ENCODE measurements around the gene LSM7. TPM values are rescaled to one million over a fixed set of nuclear protein-coding genes. Genes with fewer than 3 reads are reported as not detected.

LSM7 gene
- total RNA-seq, 4 donors from 2014 or later, result 59.8 to 152 (median 109) TPM

GRCh38 chr19:2333027-2333806 is 4.8 kb upstream of the LSM7 start:
- Histone ChIP-seq H3K27me3 (no peaks in the 10 kb centered on the region), H3K27ac (peak overlapping the region; percentile 88 to 98 (median 90)), H3K36me3 (peaks cover 0 to 16% (median 0%) of the 10 kb centered on the region in 3 donors), H3K9me3 (no peaks in the 10 kb centered on the region), H3K4me1 (peaks cover 0 to 56% (median 29%) of the 10 kb centered on the region in 4 donors), H3K4me3 (peak overlapping the region in 2 of 4 donors; percentile 10 to 22)
- no peak for TF ChIP-seq CTCF (IDR thresholded peaks at IDR 0.05)
- no peak for TF ChIP-seq POLR2A (IDR thresholded peaks at IDR 0.05)
- DNase-seq, result peak in 1 of 3 donors; percentile 83

- TF ChIP-seq POLR2A (IDR thresholded peaks at IDR 0.05) (no peak), CTCF (IDR thresholded peaks at IDR 0.05) (no peak)
- no peaks in the 10 kb centered on the region for H3K9me3 ChIP-seq
- no peaks in the 10 kb centered on the region for H3K27me3 ChIP-seq
- peaks cover 0 to 58% (median 32%) of the 10 kb centered on the region in 4 donors for H3K4me1 ChIP-seq
- peak overlapping the region in 2 of 4 donors; percentile 8 to 31 for H3K4me3 ChIP-seq
- peak; percentile 74 to 92 (median 90) for DNase-seq
- peaks cover 0 to 13% (median 0%) of the 10 kb centered on the region in 3 donors for H3K36me3 ChIP-seq
- H3K27ac ChIP-seq, result peak overlapping the region; percentile 88 to 98 (median 90)
Observed at GRCh38 chr19:2332341-2333026, 4.1 kb upstream of the LSM7 start.

DNA sequence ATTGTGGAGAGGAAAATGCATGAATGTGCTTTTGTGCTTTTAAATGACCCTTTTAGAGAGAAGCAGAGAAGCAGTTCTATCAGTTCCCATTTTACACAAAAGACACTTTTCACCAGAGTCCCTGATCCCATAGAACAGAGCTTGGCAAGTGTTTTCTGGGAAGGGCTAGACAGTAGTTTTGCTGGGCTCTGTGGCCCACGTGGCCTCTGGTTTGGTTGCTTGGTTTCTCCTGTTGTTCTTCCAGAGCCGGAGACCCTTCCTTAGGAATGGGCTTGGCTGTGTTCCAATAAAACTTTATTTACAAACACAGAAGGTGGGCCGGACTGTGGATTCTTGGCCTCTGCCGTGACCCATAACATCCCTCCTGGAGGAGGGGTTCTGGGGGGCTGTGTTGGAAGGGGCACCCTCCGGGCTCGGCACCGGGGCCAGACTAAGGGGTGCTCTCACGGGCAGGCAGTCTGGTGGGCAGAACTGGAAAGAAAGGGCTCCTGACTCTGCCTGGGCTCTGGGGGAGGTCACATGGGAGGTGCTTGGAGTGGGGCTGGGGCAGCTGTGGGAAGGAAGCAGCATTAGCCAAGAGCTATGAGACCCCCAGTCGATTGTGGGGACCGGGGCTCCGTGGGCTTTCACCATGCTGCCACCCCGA is 3.3 kb upstream of the LSM7 start:
- no peak for DNase-seq
- Histone ChIP-seq H3K4me3 (peak overlapping the region in 3 of 4 donors; percentile 31 to 87 (median 35)), H3K27ac (peak overlapping the region; percentile 88 to 98 (median 90)), H3K27me3 (no peaks in the 10 kb centered on the region), H3K4me1 (peaks cover 0 to 66% (median 39%) of the 10 kb centered on the region in 4 donors), H3K9me3 (no peaks in the 10 kb centered on the region), H3K36me3 (peaks cover 0 to 7% (median 0%) of the 10 kb centered on the region in 3 donors)
- no peak for TF ChIP-seq POLR2A (IDR thresholded peaks at IDR 0.05)
- TF ChIP-seq CTCF (IDR thresholded peaks at IDR 0.05), result no peak

DNA sequence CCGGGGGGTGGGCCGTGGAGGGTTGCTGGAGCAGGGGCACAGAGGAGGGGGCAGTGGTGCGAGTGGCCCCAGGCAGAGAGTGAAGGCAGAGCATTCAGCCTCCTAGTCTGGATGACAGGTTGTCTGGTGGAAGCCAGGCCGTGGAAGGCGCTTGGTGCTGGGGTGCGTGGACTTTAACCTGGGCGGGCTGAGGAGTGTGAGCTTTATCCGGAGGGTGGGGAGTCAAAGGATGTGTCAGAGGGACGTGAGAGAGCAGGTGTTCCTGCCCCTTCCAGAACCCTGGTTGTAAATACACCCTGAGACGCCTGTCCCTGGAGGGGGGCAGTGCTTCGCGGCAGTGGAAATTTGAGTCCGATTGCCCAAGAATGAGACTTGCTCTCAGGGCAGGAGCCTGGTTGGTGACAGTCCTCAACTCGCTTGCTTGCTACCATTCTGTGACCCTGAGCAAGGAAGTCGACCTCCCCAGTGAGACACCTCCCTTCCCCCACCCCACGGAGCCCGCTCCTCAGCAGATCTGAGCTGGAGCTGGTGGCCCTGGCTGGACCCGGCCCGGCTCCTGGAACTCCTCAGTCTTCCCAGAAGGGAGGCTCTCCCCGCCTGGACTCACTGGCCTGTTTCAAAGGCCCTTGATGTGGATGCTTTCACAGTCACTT is 2.4 kb upstream of the LSM7 start:
- H3K27ac ChIP-seq, result peak overlapping the region; percentile 88 to 98 (median 90)
- peaks cover 0 to 15% (median 0%) of the 10 kb centered on the region in 3 donors for H3K36me3 ChIP-seq
- peak; percentile 95 to 98 for TF ChIP-seq POLR2A (IDR thresholded peaks at IDR 0.05)
- no peak for TF ChIP-seq CTCF (IDR thresholded peaks at IDR 0.05)
- H3K4me3 ChIP-seq, result peak overlapping the region in 2 of 4 donors; percentile 43 to 87
- no peaks in the 10 kb centered on the region for H3K27me3 ChIP-seq
- H3K4me1 ChIP-seq, result peaks cover 0 to 70% (median 41%) of the 10 kb centered on the region in 4 donors
- H3K9me3 ChIP-seq, result no peaks in the 10 kb centered on the region
- peak in 2 of 3 donors; percentile 93 to 96 for DNase-seq

GRCh38 chr19:2330255-2330631 is 1.9 kb upstream of the LSM7 start:
- Histone ChIP-seq H3K27me3 (no peaks in the 10 kb centered on the region), H3K36me3 (peaks cover 0 to 20% (median 0%) of the 10 kb centered on the region in 3 donors), H3K4me1 (peaks cover 0 to 70% (median 45%) of the 10 kb centered on the region in 4 donors), H3K4me3 (peak overlapping the region in 2 of 4 donors; percentile 43 to 87), H3K27ac (peak overlapping the region; percentile 88 to 98 (median 90)), H3K9me3 (no peaks in the 10 kb centered on the region)
- no peak for DNase-seq
- TF ChIP-seq POLR2A (IDR thresholded peaks at IDR 0.05) (no peak), CTCF (IDR thresholded peaks at IDR 0.05) (no peak)
